NCI-H1048 (cell line): ENCODE data around the gene SFXN2.
"Not testable (repeated sequence)": the region's sequence is repeated elsewhere in the genome, so short reads cannot be mapped to it uniquely, and the experiment has no call there.

ENCODE experiments used
- DNase-seq: peaks from one replicate; lab custom pipeline; 2025; lab: John Stamatoyannopoulos, UW

Gene SFXN2

DNA sequence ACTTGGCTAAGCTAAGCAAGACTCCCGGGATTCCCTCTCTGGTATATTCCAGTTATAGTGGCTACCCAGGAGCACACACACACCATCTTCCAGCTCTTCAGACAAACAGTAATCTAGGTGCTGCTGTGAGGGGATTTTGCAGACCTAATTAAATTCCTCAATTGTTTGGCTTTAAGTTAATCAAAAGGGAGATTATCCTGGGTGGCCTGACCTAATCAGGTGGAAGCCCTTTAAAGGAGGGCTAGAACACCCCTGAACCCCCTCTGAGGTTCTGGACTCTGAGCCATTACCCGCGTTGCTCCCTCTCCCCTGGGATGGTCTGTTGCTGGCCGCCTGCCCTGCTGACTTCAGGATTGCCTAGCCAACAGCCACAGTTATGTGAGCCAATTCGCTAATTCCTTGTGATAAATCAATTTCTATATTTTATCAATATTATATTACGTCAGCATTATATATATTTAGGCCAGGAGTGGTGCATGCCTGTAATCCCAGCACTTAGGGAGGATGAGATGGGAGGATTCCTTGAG lies 6.4 kb downstream of the SFXN2 start:
- DNase-seq = no peak

DNA sequence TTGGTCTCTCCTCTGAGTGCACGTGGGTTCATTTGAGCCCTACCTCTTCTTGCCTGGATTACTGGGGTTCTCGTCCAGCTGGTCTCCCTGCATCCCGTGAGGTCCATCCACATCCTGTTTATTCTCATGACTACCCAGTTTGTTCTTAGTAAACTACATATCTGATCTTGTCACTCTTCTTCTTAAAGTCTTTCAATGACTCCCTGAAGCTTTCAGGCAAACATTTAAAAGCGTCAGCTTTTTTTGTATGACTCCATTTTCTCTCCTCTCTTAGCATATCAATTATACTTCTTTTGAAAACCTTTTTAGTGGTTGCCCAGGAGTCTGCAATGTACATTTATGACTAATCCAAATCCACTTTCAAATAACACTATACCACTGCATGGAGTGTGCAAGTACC lies 7.5 kb downstream of the SFXN2 start:
- no peak for DNase-seq

DNA sequence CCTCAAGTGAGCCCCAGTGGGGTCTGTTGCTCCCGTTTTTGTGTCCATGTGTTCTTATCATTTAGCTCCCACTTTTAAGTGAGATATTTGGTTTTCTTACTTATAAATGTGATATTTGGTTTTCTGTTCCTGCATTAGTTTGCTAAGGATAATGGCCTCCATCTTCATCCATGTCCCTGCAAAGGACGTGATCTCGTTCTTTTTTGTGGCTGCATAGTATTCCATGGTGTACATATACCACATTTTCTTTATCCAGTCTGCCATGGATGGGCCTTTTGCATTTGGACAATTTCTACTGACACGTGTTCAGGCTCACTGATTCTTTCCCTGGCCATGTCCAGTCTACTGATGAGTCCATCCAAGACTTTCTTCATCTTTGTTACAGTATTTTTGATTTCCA lies 9.6 kb downstream of the SFXN2 start:
- no peak for DNase-seq

DNA sequence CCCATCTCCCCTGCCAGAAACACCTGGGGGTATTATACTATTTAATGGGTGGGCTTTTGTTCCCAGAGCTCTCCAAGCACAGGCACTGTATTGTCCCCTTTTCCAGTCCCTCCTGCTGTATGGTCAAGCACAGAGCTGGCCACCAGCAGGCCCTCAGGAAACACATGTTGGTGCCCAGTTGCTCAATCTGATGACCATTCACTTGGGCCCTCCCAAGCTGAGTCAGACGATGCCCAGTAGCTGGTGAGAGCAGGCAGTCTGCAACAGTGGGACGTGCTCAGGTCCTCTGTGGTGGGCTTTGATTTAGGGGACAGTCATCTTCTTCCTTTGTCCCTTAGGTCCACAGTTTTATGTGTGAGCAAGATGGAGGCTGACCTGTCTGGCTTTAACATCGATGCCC lies 11.8 kb downstream of the SFXN2 start:
- no peak for DNase-seq

DNA sequence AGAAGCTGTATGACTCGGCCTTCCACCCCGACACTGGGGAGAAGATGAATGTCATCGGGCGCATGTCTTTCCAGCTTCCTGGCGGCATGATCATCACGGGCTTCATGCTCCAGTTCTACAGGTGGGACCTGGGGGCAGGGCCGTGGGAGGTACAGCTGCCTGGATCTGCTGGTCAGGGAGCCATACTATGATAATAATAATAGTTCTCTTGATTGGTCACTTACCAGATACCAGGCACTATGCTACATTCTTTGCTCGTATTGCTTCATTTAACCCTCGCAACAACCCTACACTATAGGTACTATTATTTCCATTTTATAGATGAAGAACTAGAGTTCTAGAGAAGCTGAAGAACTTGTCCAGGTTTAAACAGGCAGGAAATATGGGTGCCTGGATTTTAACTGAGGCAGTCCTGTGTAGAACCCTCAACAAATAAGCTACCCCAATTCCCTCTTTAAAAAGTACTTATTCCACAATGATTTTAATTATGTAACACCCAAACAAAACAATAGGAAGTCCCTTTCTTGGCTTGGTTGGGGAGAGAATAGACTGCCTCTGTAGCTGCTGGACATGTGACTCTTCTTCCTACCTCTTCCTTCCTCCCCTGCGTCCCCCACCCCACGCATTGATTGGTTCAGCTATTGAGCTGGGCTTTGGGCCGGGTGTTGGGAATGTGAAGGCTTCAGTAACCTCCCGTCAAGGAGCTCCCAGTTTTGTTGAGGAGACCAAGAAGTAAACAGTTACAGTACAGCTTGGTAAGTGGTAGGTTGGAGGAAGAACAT lies 12.8 kb downstream of the SFXN2 start:
- no peak for DNase-seq

DNA sequence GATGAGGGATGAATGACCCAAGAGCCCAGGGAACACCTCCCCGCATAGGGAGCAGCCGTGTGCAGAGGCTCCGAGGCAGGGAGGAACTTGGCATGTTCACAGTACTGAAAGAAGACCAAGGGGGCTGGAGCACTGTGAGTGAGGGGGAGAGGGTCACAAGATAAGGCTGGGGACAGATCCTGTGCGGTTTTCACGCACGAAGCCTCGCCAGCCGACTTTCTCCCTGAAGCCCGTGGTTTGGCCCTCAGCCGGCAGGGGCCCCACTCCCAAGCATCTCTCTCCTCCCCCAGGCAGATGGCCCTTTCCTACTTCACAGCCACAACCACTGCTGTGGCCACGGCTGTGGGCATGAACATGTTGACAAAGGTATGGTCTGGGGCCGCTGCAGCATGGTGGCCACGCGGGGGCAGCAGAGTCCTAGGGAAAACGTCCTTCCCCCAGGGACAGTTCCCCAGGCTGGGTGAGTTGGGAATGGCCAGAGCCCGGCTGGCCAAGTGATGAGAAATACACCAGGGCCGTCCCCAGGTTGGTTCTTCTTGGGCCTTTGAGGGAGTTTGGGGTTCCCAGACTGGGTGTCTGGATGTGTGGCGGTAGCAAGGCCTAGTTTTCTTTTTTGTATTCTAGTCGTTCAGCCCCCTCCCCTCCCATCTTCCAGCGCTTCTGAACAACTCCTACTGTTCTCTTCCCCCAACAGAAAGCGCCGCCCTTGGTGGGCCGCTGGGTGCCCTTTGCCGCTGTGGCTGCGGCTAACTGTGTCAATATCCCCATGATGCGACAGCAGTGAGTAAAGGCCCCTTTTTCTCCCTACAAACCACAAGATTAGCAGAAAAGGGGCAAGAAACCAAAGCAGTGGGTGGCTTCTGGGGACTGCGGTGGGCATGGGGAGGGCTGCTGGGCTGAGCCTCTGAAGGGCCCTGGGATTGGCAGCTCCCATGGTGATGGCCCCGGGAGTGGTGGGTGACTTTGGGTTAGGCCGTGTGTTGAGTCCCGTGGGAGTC lies 14.9 kb downstream of the SFXN2 start:
- DNase-seq = peak; percentile 4

DNA sequence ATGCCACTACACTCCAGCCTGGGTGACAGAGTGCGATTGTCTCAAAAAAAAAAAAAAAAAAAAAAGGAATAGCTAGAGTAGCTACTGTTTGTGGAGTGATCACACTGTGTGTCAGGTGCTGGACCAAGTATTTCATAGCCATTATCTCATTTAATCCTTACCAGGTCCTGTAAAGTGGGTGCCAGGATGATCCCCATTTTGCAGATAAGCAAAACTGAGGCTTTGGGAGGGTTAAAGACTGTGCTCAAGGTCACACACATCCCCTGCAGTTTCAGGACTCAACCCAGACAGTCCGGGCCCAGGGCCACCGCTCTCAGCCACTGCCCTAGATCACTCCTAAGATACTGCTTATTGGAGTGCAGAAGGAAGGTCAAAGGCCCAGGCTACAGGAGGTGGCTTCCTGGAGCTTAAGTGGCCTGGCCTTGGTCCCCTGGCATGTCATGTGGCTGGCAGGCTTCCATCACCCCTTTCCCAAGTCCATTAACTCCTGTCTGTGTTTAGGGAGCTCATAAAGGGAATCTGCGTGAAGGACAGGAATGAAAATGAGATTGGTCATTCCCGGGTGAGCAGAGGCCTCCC lies 16.9 kb downstream of the SFXN2 start:
- no peak for DNase-seq

DNA sequence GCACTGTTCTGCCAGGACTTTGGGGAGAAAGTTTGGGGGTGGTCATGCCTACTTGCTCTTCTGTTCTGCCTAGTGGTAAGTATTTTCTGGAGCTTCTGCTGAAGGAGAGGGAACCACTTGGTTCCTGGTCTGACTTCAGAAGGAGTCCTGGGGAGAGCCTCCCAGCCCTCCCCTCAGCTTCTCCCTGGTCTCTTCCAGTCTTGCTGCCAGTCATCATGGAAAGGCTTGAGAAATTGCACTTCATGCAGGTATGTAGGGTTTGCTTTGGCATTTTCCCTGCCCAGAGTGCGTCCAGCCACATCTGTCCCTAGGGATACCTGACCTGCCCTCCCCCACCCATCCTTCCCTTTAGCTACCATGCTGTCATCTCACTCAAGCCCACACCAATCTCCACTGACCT lies 18.2 kb downstream of the SFXN2 start:
- DNase-seq = no peak

DNA sequence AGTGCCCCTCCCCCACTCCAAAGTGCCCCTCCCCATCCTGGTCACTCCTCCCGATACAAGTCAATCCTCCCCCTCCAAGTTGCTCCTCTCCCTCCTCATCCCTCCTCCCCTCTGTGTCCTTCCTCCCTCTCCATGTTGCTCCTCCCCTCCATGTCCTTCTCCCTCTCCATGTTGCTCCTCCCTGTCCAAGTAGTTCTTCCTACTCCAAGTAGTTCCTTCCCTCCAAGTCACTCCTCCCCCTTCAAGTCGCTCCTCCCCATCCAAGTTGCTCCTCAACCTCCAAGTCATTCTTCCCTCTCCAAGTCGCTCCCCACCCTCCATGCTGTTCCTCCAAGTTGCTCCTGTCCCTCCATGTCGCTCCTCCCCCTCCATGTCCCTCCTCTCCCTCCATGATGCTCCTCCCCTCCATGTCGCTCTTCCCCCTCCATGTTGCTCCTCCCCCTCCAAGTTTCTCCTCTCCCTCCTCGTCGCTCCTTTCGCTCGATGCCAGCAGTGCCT lies 20.7 kb downstream of the SFXN2 start:
- DNase-seq = no peak

DNA sequence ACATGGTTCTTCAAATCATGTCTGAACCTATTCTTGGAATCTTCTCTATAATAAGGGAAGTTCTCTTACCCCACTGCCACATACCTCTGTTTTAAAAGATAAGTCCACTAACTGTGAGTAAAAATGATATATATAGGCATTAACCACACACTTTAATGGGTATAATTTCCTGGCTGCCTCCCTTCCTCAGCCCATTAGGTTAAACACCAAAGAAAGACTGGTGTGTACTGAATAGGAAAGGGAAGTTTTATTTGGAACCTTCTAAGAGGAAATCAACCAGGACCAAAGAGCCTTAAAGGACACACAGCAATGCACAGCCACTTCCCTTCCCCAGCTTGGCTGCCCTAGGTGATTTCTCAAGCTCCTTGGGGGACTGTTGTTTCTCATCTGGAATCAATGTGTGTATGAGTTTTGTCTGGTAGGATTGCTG lies 24.3 kb downstream of the SFXN2 start:
- DNase-seq = no peak

DNA sequence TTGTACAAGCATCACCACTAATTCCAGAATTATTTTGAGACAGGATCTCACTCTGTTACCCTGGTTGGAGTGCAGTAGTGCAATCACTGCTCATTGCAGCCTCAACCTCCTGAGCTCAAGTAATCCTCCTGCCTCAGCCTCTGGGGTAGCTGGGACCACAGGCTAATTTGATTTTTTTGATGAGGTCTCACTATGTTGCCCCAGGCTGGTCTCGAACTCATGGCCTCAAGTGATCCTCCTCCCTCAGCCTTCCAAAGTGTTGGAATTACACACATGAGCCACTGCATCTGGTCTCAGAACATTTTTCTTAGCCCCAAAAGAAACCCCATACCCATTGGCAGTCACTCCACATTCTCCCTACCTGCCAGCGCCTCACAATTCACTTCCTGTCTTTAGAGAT lies 25.8 kb downstream of the SFXN2 start:
- DNase-seq = no peak

GRCh38 chr10:102741726-102742237 lies 27.3 kb downstream of the SFXN2 start:
- no peak for DNase-seq

DNA sequence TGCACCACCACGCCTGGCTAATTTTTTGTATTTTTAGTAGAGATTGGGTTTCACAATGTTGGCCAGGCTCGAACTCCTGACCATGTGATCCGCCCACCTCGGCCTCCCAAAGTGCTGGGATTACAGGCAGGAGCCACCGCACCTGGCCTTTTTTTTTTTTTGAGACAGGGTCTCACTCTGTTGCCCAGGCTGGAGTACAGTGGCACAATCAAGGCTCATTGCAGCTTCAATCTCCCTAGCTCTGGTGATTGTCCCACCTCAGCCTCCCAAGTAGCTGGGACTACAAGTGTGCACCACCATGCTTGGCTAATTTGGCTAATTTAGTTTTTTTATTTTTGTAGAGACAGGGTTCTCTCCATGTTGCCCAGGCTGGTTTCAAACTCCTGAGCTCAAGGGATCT lies 27.9 kb downstream of the SFXN2 start:
- not testable (repeated sequence) for DNase-seq

GRCh38 chr10:102743078-102743587 lies 28.7 kb downstream of the SFXN2 start:
- no peak for DNase-seq

DNA sequence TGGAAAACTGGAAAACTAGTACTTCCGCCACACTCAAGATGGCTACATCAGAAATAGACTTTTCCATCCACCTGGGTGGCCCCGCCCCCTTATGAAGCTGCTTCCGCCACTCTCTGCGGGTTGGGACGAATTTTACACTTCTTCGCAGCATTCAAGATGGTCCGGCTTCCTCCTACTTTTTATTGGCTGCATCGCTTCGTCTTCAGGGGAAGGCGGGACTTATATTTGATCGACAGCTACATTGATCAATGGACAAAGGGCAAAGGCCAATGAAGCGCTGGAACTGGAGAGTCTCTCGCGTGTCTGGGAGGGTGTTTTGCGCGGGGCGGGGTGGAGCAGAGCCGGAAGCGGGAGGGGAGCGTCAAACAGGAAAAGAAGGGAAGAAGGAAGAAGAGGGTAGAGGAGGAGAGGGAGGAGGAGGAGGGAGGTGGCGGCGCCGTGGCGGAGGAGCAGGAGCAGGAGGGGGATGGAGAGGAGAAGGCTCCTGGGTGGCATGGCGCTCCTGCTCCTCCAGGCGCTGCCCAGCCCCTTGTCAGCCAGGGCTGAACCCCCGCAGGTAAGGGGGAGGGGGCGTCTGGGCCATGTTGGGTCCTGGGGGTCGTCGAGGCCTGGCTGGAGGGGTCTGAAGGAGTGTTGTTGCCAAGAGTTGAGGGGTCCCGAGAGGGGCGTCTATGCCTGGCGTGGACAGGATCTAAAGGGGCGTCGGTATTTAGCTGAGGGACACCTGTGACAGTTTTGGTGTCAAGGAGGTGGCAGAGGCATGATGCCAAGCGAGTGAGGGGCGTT lies 29.3 kb downstream of the SFXN2 start, which contains the start of gene WBP1L:
TSS of gene WBP1L (plus strand) at position 361 of the 786 bp plus-strand sequence. CDS start at position 467, 106 bp downstream.
- peak; percentile 95 for DNase-seq

DNA sequence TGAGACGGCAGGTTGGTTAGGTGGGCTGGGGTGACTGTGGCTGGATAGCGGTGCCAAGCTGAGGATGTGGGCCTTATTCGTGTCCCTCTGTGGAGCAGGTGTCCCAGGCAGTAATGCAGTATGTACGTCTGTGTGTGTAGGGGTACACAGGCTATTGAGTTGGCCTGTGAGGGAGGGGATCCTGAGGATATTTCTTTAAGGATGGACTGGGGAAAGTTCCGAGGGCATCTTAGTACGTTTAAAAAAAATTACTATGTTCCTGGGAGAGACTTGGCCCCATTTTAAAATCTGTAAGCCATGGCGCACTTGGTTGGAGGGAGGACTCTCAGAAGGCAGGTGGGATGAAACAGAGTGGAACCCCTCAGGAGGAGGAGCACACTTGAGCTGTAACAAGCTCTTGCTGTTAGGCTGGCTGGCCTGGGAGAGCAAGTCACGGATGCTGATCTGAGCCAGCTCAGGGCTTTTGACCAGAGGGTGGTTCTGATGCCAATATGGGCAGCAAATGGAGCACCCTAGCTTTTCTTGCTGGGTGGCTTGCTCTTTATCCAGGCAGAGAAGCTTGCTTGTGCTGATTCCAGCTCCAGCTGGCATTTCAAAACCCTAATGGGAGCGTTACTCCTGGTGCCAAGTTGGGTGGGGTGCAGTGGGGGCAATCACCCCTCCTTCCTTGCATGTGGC lies 30.1 kb downstream of the SFXN2 start:
- DNase-seq = no peak

DNA sequence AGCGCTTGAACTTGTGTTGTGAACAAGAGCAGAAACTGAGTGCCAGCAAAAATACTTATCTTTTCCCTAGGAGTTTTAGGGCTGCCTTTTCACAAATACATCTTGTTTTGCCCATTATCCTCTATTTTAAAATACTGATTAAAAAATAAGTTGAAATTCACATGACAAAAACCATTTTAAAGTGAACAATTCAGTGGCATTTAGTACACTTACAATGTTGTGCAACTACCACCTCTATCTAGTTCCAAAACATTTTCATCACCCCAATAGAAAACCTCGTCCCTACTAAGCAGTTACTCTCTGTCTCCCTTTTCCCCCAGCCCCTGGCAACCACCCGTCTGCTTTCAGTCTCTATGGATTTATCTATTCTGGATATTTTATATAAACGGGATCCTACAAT lies 30.7 kb downstream of the SFXN2 start:
- no peak for DNase-seq

DNA sequence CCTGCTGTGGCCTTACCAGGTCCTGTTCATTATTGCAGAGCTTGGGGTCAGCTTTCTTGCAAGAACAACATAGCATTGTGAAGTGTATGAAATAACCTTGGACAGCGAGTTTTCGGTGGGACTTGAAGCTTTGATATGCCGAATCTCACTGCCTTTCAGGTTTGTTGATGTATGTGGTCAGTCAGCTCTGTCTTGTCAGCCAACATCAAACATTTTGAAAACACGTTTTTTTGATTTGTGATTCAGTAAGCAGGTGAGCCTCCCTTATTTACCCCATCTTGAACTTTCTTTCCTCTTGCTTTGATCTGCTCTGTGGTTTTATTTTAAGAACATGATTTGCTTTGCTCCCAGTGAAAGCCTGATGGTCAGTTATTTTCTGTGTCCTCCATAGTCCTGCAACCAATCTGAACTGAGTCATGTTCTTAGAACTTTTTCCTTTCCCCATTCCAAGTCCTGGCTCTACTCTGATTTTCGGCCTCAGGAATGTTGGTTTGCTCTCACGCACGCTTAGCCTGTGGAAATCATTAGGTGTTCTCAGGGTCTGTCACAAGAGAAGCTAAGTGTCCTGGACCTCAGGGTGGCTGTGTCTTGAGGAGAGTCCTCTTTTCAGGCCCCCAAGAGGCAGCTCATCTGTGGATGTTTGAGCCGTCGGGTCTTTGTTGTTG lies 38.0 kb downstream of the SFXN2 start:
- no peak for DNase-seq

GRCh38 chr10:102752934-102753664 lies 38.7 kb downstream of the SFXN2 start:
- no peak for DNase-seq
